ENCODE measurements around the gene R3HDM4.

R3HDM4 gene

DNA sequence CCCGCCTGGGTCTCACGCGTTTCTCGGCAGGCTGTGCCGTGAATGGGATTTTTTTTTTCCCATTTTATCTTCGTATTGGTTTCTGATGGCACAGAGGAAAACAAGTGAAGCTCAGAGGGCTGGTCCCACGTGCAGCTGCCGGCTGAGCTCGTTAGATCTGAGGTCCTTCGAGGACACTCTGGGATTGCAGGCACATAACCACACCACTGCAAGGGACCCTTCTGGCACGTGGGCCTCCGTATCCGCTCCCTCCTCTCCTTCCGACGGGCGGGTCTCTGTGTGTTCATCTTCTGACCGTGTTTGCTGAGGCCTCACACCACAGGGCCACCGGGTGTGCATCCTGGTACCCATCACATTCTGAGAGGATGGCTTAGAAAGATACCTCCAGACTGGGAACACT lies 36.9 kb downstream of the R3HDM4 start:
- H3K27me3 ChIP-seq (ENCODE audit: insufficient read depth, poor library complexity, severe bottlenecking) = no peaks in the 10 kb centered on the region
- no peak for DNase-seq (ENCODE audit: low read depth in 1 of 2, low spot score in 1 of 2)
- H3K27ac ChIP-seq (replicated peaks) = no peak overlapping the region
- TF ChIP-seq SPI1 (IDR thresholded peaks at IDR 0.05; ENCODE audit: borderline replicate concordance, low read depth) = no peak
- no peak overlapping the region for H3K4me3 ChIP-seq (replicated peaks; ENCODE audit: insufficient read depth, low read length)

DNA sequence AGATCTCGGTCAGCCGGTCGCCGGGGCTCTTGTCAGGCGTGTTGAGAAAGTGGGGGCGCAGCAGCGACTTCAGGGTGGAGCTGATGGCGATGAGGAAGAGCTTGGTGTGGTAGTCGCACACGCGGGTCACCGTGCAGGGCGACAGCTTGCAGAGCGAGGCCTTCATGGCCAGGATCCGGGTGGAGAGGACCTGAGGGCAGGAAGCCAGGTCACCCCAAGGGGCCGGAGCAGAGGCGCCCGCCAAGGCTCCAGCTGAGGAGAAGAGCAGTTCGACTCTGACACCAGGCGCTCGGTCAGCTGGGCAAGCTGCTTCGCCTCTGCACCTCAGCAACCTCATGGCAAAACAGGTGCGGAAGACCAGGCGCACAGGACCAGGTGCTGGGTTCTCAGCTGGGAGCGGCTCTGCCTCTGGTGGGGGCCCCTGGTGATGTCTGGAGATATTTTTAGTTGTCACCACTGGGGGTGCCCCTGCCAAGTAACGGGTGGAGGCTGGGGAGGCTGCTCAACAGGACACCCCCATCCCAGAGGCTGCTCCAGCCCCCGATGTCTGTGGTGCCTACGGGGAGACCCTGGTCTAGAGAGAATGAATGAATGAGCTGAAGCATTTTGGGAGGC lies 37.6 kb downstream of the R3HDM4 start:
- TF ChIP-seq GABPA (IDR thresholded peaks at IDR 0.05; ENCODE audit: low read depth) (no peak), CTCF (IDR thresholded peaks at IDR 0.05; ENCODE audit: insufficient read depth, low read length) (no peak), SPI1 (IDR thresholded peaks at IDR 0.05; ENCODE audit: borderline replicate concordance, low read depth) (no peak), POLR2AphosphoS5 (IDR thresholded peaks at IDR 0.05; ENCODE audit: low read depth) (no peak)
- TF ChIP-seq, protein P1, sequence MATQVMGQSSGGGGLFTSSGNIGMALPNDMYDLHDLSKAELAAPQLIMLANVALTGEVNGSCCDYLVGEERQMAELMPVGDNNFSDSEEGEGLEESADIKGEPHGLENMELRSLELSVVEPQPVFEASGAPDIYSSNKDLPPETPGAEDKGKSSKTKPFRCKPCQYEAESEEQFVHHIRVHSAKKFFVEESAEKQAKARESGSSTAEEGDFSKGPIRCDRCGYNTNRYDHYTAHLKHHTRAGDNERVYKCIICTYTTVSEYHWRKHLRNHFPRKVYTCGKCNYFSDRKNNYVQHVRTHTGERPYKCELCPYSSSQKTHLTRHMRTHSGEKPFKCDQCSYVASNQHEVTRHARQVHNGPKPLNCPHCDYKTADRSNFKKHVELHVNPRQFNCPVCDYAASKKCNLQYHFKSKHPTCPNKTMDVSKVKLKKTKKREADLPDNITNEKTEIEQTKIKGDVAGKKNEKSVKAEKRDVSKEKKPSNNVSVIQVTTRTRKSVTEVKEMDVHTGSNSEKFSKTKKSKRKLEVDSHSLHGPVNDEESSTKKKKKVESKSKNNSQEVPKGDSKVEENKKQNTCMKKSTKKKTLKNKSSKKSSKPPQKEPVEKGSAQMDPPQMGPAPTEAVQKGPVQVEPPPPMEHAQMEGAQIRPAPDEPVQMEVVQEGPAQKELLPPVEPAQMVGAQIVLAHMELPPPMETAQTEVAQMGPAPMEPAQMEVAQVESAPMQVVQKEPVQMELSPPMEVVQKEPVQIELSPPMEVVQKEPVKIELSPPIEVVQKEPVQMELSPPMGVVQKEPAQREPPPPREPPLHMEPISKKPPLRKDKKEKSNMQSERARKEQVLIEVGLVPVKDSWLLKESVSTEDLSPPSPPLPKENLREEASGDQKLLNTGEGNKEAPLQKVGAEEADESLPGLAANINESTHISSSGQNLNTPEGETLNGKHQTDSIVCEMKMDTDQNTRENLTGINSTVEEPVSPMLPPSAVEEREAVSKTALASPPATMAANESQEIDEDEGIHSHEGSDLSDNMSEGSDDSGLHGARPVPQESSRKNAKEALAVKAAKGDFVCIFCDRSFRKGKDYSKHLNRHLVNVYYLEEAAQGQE (IDR thresholded peaks at IDR 0.05; ENCODE audit: insufficient replicate concordance, low read depth) = no peak
- Histone ChIP-seq H3K4me3 (replicated peaks; ENCODE audit: insufficient read depth, low read length) (no peak overlapping the region), H3K27me3 (ENCODE audit: insufficient read depth, poor library complexity, severe bottlenecking) (no peaks in the 10 kb centered on the region), H3K27ac (replicated peaks) (no peak overlapping the region)
- no peak for DNase-seq (ENCODE audit: low read depth in 1 of 2, low spot score in 1 of 2)

GRCh38 chr19:873561-874041 lies 39.4 kb downstream of the R3HDM4 start:
- Histone ChIP-seq H3K27me3 (ENCODE audit: insufficient read depth, poor library complexity, severe bottlenecking) (no peaks in the 10 kb centered on the region), H3K4me3 (replicated peaks; ENCODE audit: insufficient read depth, low read length) (no peak overlapping the region), H3K27ac (replicated peaks) (no peak overlapping the region)
- DNase-seq (ENCODE audit: low read depth in 1 of 2, low spot score in 1 of 2) = no peak
- TF ChIP-seq SPI1 (IDR thresholded peaks at IDR 0.05; ENCODE audit: borderline replicate concordance, low read depth) (no peak), POLR2AphosphoS5 (IDR thresholded peaks at IDR 0.05; ENCODE audit: low read depth) (no peak)
- TF ChIP-seq, protein P1 (IDR thresholded peaks at IDR 0.05; ENCODE audit: insufficient replicate concordance, low read depth) = no peak

- no peak overlapping the region for H3K27ac ChIP-seq (replicated peaks)
- no peaks in the 10 kb centered on the region for H3K27me3 ChIP-seq (ENCODE audit: insufficient read depth, poor library complexity, severe bottlenecking)
- no peak overlapping the region for H3K4me3 ChIP-seq (replicated peaks; ENCODE audit: insufficient read depth, low read length)
- DNase-seq (ENCODE audit: low read depth in 1 of 2, low spot score in 1 of 2) = peak in 1 of 2 experiments; percentile 23
- TF ChIP-seq POLR2AphosphoS5 (IDR thresholded peaks at IDR 0.05; ENCODE audit: low read depth) = no peak
Measured at GRCh38 chr19:873084-873483, 39.9 kb downstream of the R3HDM4 start.

GRCh38 chr19:872266-872951 lies 40.6 kb downstream of the R3HDM4 start:
- peak in 1 of 2 experiments; percentile 37 for DNase-seq (ENCODE audit: low read depth in 1 of 2, low spot score in 1 of 2)
- no peak overlapping the region for H3K27ac ChIP-seq (replicated peaks)
- TF ChIP-seq SPI1 (IDR thresholded peaks at IDR 0.05; ENCODE audit: borderline replicate concordance, low read depth) (no peak), CTCF (IDR thresholded peaks at IDR 0.05; ENCODE audit: insufficient read depth, low read length) (no peak), POLR2AphosphoS5 (IDR thresholded peaks at IDR 0.05; ENCODE audit: low read depth) (no peak), GABPA (IDR thresholded peaks at IDR 0.05; ENCODE audit: low read depth) (no peak)
- TF ChIP-seq, protein P1 (IDR thresholded peaks at IDR 0.05; ENCODE audit: insufficient replicate concordance, low read depth) = no peak
- H3K27me3 ChIP-seq (ENCODE audit: insufficient read depth, poor library complexity, severe bottlenecking) = no peaks in the 10 kb centered on the region
- no peak overlapping the region for H3K4me3 ChIP-seq (replicated peaks; ENCODE audit: insufficient read depth, low read length)

All from HL-60 (cell line).